Colonic mucosa (tissue), 4 donors: ENCODE measurements around the gene CRHR1. TPM values are rescaled to one million over a fixed set of nuclear protein-coding genes. Genes with fewer than 3 reads are reported as not detected.

Source experiments
- DNase-seq: peaks from one replicate; pipeline ENCODE4 v3.0.0-alpha.2; 2020
- H3K27ac ChIP-seq: fragments of 200-600 bp; one replicate; pipeline ENCODE4 v1.8.0; 2021
- H3K27me3 ChIP-seq: fragments of 200-600 bp; one replicate; pipeline ENCODE4 v1.8.0; 2021
- H3K36me3 ChIP-seq: fragments of 200-600 bp; one replicate; pipeline ENCODE4 v1.8.0; 2021
- H3K4me1 ChIP-seq: fragments of 200-600 bp; one replicate; pipeline ENCODE4 v1.8.0; 2021; ENCODE audit warnings: mild to moderate bottlenecking
- H3K4me3 ChIP-seq: fragments of 200-600 bp; one replicate; pipeline ENCODE4 v1.8.0; 2021
- H3K9ac ChIP-seq, 2 donors: one replicate each; pipeline ENCODE4 v1.7.0; 2013; ENCODE audit warnings: control low read depth in 2 of 2, low read depth in 2 of 2, low read length in 2 of 2
- H3K9me3 ChIP-seq: fragments of 200-600 bp; one replicate; pipeline ENCODE4 v1.8.0; 2021
- intact Hi-C: fragments of 100-400 bp; cut with DNase I; formaldehyde crosslinking; loops from one replicate; pipeline ENCODE4 v1.14.1; 2022
- total RNA-seq, 2 donors: library from RNA; stranded (reverse); fragmentation: NEBNext Ultra II Directional in 1 of 2; extraction: Animal tissue kit (Norgen Biotek cat#: 25700) in 1 of 2; gene quantifications; one replicate each; pipeline ENCODE4 v1.2.1, GENCODE V29; 2021
- TF ChIP-seq, protein P1 (sequence below): fragments of 200-600 bp; IDR thresholded peaks from one replicate; pipeline ENCODE4 v1.8.0; 2022; ENCODE audit warnings: antibody characterized with exemption, mild to moderate bottlenecking
- donor health status: healthy.
- donor health status: DM: no; HTN: no; CAD: no.
- donor health status: DM: no; HTN: no; CAD: no.

The CRHR1 gene
- total RNA-seq, 2 donors from 2014 or later = not detected

DNA sequence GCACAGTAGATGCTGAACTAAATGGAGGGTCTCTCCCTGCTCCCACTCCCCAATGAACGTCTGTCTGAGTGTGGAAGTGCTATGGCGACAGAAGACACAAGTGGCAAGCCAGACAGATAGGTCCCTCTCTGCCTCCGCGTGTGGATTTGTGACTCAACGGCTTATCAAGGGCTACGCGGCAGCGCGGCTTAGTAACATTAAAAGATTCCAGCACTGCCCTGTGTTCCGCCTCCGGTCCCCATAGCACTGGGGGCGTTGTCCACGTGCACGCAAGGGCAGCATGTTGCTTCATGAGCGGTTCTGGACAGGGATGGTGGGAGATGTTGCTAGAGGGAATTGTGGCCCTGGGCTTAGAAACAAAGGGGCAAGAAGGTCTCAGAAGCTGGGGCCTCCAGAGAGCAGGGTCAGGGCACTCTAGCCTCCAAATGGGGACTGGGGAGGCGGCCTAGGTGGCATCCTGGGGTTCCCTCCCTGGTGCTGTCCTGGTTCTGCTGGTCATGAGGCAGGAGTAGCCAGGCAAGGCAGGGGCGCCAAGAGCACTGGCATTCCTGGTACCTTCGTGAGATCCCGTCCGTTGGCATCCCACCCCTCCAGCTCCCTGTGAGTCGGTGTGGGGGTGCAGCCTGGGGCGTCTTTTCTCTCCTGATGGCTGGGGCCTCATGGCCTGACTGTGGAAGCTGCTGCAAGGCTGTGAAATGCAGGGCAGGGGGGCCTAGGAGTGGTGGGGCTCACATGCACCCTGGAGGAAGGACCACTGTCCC, 9.1 kb downstream of the CRHR1 start:
- peaks cover 8% of the 10 kb centered on the region for H3K27me3 ChIP-seq
- no peak for DNase-seq

DNA sequence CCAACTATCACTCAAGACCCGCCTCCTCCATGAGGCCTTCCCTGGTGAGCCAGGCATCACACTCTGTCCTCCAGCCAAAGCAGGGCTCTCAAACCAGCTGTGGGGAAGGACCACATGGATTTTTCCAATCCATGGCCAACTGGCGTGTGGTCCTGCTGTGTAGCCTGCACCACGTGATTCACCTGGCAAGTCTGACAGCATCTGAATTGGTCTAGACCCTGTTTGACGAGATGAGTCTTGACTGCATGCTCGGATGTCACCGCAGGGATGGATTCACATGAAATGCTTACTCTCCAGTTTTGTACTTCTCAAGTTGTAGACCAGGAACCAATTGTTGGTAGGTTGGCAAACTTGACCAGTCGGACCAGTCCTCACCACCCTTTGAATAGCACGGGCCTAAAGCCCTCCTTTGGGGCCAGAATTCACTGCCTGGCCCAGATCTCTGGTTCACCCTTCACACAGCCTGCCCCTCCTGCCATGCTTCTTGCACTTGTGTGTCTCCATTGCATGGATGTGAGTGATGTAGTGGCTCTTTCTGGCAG, 9.9 kb downstream of the CRHR1 start:
- Histone ChIP-seq H3K4me3 (no peak overlapping the region), H3K4me1 (no peaks in the 10 kb centered on the region), H3K27me3 (peaks cover 5% of the 10 kb centered on the region), H3K9ac (no peak overlapping the region), H3K27ac (no peak overlapping the region), H3K9me3 (no peaks in the 10 kb centered on the region), H3K36me3 (no peaks in the 10 kb centered on the region)
- intact Hi-C loops = no loop called here
- DNase-seq = no peak
- TF ChIP-seq, protein P1, sequence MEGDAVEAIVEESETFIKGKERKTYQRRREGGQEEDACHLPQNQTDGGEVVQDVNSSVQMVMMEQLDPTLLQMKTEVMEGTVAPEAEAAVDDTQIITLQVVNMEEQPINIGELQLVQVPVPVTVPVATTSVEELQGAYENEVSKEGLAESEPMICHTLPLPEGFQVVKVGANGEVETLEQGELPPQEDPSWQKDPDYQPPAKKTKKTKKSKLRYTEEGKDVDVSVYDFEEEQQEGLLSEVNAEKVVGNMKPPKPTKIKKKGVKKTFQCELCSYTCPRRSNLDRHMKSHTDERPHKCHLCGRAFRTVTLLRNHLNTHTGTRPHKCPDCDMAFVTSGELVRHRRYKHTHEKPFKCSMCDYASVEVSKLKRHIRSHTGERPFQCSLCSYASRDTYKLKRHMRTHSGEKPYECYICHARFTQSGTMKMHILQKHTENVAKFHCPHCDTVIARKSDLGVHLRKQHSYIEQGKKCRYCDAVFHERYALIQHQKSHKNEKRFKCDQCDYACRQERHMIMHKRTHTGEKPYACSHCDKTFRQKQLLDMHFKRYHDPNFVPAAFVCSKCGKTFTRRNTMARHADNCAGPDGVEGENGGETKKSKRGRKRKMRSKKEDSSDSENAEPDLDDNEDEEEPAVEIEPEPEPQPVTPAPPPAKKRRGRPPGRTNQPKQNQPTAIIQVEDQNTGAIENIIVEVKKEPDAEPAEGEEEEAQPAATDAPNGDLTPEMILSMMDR = no peak

More for the DNA sequence above, 9.1 kb downstream of the CRHR1 start:
- TF ChIP-seq, protein P1 = no peak
- no peaks in the 10 kb centered on the region for H3K36me3 ChIP-seq
- H3K9ac ChIP-seq = no peak overlapping the region
- H3K4me3 ChIP-seq = no peak overlapping the region
- intact Hi-C loops = no loop called here
- no peaks in the 10 kb centered on the region for H3K4me1 ChIP-seq
- H3K9me3 ChIP-seq = no peaks in the 10 kb centered on the region
- H3K27ac ChIP-seq = no peak overlapping the region

DNA sequence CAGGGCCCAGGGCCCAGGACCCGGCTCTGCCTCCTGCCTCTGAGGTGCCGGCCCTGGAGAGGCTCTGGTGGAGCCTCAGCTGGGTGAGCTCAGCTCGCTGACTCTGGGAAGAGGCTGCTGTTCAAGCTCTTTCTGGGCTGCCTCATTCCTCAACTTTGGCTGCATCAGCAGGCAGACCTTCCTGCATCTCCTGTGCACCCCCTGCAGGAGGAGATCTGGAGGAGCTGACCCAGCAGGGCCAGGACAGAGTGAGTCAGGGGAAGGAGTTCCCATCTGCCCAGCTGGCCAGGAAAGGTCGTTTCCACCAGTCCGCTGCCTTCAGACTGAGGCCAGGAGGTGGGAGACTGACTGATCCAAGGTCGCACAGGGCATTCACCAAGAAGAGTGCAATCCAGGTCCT, 10.7 kb downstream of the CRHR1 start:
- intact Hi-C loops = no loop called here
- TF ChIP-seq, protein P1 = no peak
- peaks cover 5% of the 10 kb centered on the region for H3K27me3 ChIP-seq

DNA sequence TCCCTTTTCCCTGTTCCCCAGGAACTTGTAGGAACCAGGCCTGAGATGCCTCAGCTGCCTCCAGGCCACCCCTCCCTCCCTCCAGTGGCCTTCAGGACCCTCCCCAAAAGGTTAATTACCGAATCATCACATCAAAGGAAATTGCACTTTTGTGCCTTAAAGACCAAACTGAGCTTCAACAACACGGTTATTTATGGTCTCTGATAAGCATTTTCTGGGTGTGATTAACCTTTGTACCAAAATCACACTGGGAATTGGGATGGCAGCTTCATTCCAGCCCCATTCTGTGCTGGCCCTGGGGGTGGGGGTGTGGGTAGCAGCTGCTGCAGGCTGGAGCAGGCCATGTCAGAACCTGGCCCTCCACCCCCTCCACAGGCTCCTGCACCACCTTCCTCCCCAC, 16.7 kb downstream of the CRHR1 start:
- Histone ChIP-seq H3K4me3 (no peak overlapping the region), H3K36me3 (no peaks in the 10 kb centered on the region), H3K4me1 (no peaks in the 10 kb centered on the region), H3K27ac (no peak overlapping the region), H3K9ac (no peak overlapping the region), H3K9me3 (no peaks in the 10 kb centered on the region), H3K27me3 (peaks cover 6% of the 10 kb centered on the region)
- DNase-seq = no peak
- intact Hi-C loops = no loop called here
- TF ChIP-seq, protein P1 = no peak

More for the DNA sequence above, 10.7 kb downstream of the CRHR1 start:
- H3K4me1 ChIP-seq = no peaks in the 10 kb centered on the region
- H3K27ac ChIP-seq = no peak overlapping the region
- H3K9me3 ChIP-seq = no peaks in the 10 kb centered on the region
- no peaks in the 10 kb centered on the region for H3K36me3 ChIP-seq
- DNase-seq = no peak
- H3K9ac ChIP-seq = no peak overlapping the region
- no peak overlapping the region for H3K4me3 ChIP-seq

DNA sequence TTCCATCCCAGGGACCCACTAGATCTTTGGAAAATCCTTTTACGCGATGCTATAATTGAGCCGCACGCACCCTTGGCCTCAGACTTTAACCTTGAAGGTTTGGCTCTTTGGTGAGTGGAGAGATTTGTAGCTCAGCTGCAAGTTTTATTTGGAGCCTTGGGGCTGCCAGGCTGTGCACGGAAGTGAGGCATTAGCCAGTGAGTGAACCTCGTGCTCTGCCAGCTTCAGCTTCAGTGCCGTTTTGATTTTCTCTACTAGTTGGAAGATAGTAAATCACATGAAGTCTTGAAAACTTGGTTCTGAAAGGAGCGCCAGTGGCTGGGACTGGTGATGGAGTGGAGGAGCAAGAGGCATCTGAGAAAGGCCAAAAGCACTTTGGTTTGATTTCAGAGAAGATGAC, 17.3 kb downstream of the CRHR1 start:
- Histone ChIP-seq H3K4me1 (no peaks in the 10 kb centered on the region), H3K27ac (no peak overlapping the region), H3K36me3 (no peaks in the 10 kb centered on the region), H3K9me3 (no peaks in the 10 kb centered on the region), H3K4me3 (no peak overlapping the region), H3K27me3 (peaks cover 6% of the 10 kb centered on the region), H3K9ac (no peak overlapping the region)
- TF ChIP-seq, protein P1 = no peak
- no peak for DNase-seq
- intact Hi-C loops = no loop called here
